ENCODE results near the gene CCDC188.

The CCDC188 gene

DNA sequence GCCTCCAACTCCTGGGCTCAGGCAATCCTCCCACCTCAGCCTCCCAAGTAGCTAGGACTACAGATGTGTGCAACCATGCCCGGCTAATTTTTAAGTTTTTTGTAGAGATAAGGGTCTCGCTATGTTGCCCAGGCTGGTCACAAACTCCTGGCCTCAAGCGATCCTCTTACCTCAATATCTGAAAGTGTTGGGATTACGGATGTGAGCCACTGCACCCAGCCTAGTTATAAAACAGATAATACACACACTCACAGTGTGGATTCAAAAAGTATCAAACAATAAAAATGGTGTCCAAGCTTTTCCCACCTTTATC lies 377 bp upstream of the CCDC188 start:
- in situ Hi-C loops (cut with HindIII; ENCODE audit: low sequenced_read_pairs), result no loop called here

DNA sequence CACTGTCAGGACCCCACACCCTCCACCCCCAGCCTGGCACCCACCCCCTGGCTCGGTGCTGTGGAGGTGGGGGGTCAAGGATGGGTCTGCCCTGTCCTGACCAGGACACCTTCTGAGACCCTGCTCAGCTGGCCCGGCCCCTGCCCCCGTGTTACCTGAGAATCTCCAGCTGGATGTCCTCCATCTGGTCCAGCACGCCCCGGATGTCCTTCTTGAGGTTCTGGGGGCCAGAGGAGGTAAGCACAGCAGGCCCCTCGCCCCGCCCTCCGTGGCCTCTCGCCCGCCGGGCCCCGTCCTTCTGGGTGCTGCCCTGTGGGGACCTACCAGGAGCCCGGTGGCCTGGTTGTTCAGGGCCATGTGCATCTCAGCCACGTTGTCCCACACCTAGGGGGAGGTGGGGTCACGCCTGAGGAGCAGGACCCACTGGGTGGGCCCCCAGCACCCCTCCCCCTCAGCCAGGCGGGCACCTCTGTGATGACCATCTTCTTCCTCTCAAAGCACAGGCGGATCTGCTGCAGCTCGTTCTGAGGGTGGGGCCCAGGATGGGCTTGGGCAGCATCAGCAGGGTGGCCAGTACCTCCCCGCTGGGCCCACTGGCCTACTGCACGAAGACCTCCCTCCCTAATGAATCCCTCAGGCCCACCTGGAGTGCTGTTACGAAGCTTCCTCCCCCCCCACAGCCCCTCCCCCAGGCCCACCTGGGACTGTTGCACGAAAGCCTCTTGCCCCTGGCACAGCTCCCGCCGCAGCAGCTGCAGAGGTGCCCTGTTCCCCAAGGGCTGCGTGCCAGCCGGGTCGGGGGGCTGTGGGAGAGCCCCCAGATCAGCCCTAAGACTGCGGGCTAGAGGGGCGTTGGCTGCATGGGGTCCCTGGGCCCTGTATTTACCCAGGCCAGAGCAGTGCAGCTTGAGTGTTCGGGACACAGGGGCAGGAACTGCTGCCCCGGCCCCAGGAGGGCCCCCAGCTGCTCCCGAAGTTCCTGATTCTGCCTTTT lies 1.3 kb downstream of the CCDC188 start:
- in situ Hi-C loops (cut with HindIII; ENCODE audit: low sequenced_read_pairs), result no loop called here

- in situ Hi-C loops (cut with HindIII; ENCODE audit: low sequenced_read_pairs), result no loop called here
Measured at GRCh38 chr22:20148414-20148813, 2.4 kb downstream of the CCDC188 start.

- in situ Hi-C loops (cut with HindIII; ENCODE audit: low sequenced_read_pairs), result no loop called here
Measured at GRCh38 chr22:20147237-20147988, 3.4 kb downstream of the CCDC188 start.

GRCh38 chr22:20146777-20147176 lies 4.1 kb downstream of the CCDC188 start:
- in situ Hi-C loops (cut with HindIII; ENCODE audit: low sequenced_read_pairs), result no loop called here

- in situ Hi-C loops (cut with HindIII; ENCODE audit: low sequenced_read_pairs), result no loop called here
Measured at GRCh38 chr22:20145832-20146223, 5.0 kb downstream of the CCDC188 start.

DNA sequence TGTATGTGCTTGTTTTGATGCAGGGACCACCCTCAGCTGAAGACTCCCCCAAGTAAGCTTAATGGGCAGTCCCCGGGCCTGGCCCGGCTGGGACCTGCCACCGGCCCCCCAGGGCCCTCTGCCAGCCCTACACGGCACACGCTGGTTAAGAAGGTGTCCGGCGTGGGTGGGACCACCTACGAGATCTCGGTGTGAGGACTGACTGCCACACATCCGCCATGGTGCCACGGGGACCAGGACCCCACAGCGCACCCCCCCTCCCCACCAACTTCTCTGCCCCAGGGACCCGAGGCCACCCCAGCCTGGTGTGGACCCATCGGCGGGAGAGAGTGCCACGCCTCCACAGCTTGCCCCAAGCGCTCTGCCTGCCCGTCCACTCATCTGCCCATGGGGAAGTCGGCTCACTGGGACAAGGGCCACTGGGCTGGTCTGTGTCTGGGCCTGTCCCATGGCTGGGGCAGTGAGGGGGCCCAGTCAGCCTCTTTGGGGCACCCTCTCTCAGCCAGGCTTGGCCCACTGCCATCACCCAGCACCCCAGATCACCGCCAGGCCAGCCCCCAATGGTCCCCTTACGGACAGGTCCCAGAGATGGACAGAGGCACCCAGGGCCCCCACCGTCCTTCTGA lies 5.5 kb downstream of the CCDC188 start:
- in situ Hi-C loops (cut with HindIII; ENCODE audit: low sequenced_read_pairs), result no loop called here

- in situ Hi-C loops (cut with HindIII; ENCODE audit: low sequenced_read_pairs), result no loop called here
Measured at GRCh38 chr22:20143883-20144665, 6.8 kb downstream of the CCDC188 start.

- in situ Hi-C loops (cut with HindIII; ENCODE audit: low sequenced_read_pairs), result no loop called here
Measured at GRCh38 chr22:20142711-20143621, 7.9 kb downstream of the CCDC188 start.

- in situ Hi-C loops (cut with HindIII; ENCODE audit: low sequenced_read_pairs), result no loop called here
Measured at GRCh38 chr22:20141186-20142077, 9.4 kb downstream of the CCDC188 start.

DNA sequence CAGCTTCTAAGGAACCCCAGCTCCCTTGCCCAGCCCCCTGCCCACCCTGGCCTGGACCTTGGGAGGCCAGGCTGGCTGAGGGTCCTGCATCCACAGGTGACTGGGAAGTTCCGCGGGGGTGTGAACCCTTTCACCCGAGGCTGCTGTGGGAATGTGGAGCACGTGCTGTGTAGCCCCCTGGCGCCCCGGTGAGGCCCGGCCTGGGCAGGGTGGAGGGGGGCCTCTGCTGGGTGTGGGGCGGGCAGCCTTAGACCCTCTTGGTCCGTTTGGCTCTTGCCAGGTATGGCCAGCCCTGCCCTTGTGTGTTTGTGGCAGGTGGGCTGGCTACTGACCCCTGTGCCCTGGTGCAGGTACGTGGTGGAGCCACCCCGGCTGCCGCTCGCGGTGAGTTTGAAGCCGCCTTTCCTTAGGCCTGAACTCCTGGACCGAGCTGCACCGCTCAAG lies 10.3 kb downstream of the CCDC188 start:
- in situ Hi-C loops (cut with HindIII; ENCODE audit: low sequenced_read_pairs), result no loop called here

GRCh38 chr22:20140107-20140445 lies 10.8 kb downstream of the CCDC188 start:
- in situ Hi-C loops (cut with HindIII; ENCODE audit: low sequenced_read_pairs), result no loop called here

DNA sequence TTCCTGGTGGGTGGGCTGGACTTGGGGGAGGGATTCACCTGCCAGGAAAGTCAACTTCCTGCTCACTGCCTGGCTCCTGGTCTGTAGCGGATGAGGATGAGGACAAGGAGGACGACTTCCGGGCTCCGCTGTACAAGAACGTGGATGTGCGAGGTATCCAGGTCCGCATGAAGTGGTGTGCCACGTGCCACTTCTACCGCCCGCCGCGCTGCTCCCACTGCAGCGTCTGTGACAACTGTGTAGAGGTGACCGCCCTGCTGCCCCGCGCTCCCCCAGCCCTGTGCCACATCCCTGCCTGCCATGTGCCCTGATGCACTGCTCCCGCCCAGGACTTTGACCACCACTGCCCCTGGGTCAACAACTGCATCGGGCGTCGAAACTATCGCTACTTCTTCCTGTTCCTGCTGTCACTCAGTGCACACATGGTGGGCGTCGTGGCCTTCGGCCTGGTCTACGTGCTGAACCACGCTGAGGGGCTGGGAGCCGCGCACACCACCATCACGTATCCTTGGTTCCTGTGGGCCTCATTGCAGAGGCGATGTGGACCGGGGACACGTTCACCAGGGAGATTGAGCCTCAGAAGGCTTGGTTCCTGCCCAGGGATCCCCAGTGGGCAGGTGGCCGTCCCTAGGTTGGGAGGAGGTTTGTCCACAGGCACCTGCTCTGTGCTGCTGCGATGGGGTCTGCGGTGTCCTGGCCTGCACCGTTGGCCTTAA lies 11.3 kb downstream of the CCDC188 start:
- in situ Hi-C loops (cut with HindIII; ENCODE audit: low sequenced_read_pairs), result no loop called here

GRCh38 chr22:20138868-20139267 lies 12.0 kb downstream of the CCDC188 start:
- in situ Hi-C loops (cut with HindIII; ENCODE audit: low sequenced_read_pairs), result no loop called here

DNA sequence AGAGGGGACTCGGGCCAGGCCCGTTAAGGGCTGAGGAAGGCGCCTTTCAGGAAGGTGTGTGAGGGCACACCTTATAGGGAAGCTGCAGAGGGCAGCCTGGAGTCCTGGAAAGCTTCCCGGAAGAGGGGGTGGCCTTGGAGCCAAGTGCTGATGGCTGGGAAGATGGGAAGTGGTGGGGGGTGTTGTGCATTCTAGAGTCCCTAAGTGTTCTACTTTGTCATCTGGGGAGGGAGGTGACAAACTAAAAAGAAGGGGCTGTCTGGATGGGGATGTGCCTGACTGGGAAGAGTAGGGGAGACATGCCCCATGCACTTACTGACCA lies 12.5 kb downstream of the CCDC188 start:
- in situ Hi-C loops (cut with HindIII; ENCODE audit: low sequenced_read_pairs), result no loop called here

DNA sequence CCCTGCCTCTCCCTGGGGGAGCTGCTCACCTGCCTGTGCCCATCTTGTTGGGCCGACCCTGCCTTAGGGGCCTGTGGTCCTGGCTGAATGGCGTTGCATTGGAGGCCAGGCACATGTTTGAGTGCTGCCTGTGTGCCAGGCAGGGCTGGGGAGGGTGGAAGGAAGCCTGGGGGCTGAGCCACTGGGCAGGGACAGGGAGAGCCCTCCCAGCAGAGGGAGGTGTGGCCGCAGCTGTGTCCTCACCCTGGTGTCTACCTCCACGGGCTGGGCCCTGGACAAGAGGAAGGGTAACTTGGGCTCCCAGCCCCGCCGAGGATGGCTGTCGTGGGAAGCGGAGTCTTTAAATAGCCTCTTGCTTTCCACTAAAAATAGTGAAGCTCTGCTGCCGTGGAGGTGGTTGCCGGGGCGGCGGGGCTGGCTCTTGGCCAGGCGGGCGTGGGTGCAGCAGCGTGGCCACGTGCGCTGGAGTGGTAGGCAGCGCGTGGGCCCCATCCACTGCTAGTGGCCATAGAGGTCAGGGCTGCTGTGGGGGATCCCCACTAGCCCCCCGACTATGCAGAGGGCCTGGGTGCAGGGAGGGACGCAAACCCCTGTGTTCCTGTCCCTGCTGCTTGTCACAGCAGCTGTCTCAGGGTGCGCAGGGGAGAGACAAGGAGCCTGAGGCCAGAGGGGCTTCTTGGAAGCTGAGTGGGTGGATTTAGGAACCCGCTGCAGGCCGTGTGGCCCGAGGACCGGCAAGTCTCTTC lies 13.0 kb downstream of the CCDC188 start:
- in situ Hi-C loops (cut with HindIII; ENCODE audit: low sequenced_read_pairs), result no loop called here

DNA sequence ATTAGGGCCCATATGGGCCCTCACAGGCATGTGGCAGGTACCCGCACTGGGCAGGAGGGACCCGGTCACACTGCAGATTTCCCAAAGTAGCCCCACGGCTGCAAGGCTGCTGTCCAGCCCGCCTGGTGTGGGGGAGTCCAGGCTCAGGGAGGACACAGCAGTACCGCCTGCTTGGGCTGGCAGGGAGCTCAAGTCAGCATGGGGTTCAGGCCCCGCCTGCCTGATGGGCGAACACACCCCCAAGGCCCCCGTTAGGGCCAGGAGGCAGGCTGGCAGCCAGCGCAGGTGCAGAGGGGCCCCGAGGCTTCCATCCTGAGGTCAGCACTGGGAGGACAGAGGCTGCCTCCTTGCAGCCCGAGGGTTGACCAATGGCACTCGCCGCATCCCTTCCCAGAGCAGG lies 13.7 kb downstream of the CCDC188 start:
- in situ Hi-C loops (cut with HindIII; ENCODE audit: low sequenced_read_pairs), result no loop called here

- in situ Hi-C loops (cut with HindIII; ENCODE audit: low sequenced_read_pairs), result no loop called here
Measured at GRCh38 chr22:20136603-20136873, 14.3 kb downstream of the CCDC188 start.
